ENCODE results near the gene HOPX.

Gene HOPX

GRCh38 chr4:56681158-56681852 lies at the start of gene HOPX:
HOPX (minus strand) TSS chr4:56681296; CDS start chr4:56657816, 23,480 bp downstream.
- no peak for TF ChIP-seq CTCF (IDR thresholded peaks at IDR 0.05)

GRCh38 chr4:56730097-56730496 lies 49.0 kb upstream of the HOPX start:
- TF ChIP-seq CTCF (IDR thresholded peaks at IDR 0.05), result no peak

- TF ChIP-seq CTCF (IDR thresholded peaks at IDR 0.05), result no peak
Measured at GRCh38 chr4:56728512-56728911, 47.4 kb upstream of the HOPX start.

GRCh38 chr4:56727150-56727549 lies 46.1 kb upstream of the HOPX start:
- no peak for TF ChIP-seq CTCF (IDR thresholded peaks at IDR 0.05)

- no peak for TF ChIP-seq CTCF (IDR thresholded peaks at IDR 0.05)
Measured at GRCh38 chr4:56723659-56724230, 42.6 kb upstream of the HOPX start.

- no peak for TF ChIP-seq CTCF (IDR thresholded peaks at IDR 0.05)
Measured at GRCh38 chr4:56723201-56723605, 42.1 kb upstream of the HOPX start.

- no peak for TF ChIP-seq CTCF (IDR thresholded peaks at IDR 0.05)
Measured at GRCh38 chr4:56708146-56708545, 27.1 kb upstream of the HOPX start.
